ENCODE data around the gene GATAD2A. TPM values are rescaled to one million over a fixed set of nuclear protein-coding genes. Genes with fewer than 3 reads are reported as not detected.

GATAD2A gene
- total and polyA plus RNA-seq, 9 of the 15 experiments (the other 6 are each of a cell fraction or from before 2014, with no cell fraction given): 2.4 to 226 (median 44.2) TPM

- TF ChIP-seq MITF (IDR thresholded peaks at IDR 0.05) (no peak), DMBX1 (CRISPR knock-in tag; IDR thresholded peaks at IDR 0.05; ENCODE audit: borderline replicate concordance) (0 out of 2 replicates have a peak, but pooled peaks have one; percentile 34)
Measured at GRCh38 chr19:19490214-19490968, 84.9 kb downstream of the GATAD2A start (continued).

GRCh38 chr19:19491321-19492025 lies 86.0 kb downstream of the GATAD2A start:
- in situ Hi-C loops (cut with MboI): loop anchor here (5.0 kb wide), 1 partner anchor 124 kb away; no protein-coding TSS in a partner anchor
- no peak for ATAC-seq
- POLR2A ChIA-PET: interaction anchor here (1.1 kb wide), 2 partner anchors 24 to 106 kb away, joined by 3 to 8 read pairs; partner anchors contain the start of gene TSSK6

More at GRCh38 chr19:19491321-19492025, 86.0 kb downstream of the GATAD2A start:
- no peaks in the 10 kb centered on the region for H3K27me3 ChIP-seq (ENCODE audit: control insufficient read depth in 2 of 2, insufficient read depth in 2 of 2, low read length in 2 of 2)
- H3K79me2 ChIP-seq (ENCODE audit: control insufficient read depth, insufficient read depth, low read length): peaks cover 72% of the 10 kb centered on the region
- no peak overlapping the region for H3K4me3 ChIP-seq
- H2AFZ ChIP-seq (ENCODE audit: low read depth, low read length): no peak overlapping the region
- CTCF ChIA-PET (ENCODE audit: low intra/inter-chr PET ratio): interaction anchor here (0.6 to 2.7 kb wide), 3 partner anchors 125 to 352 kb away, joined by 3 to 18 read pairs (median 7); no protein-coding TSS in a partner anchor
- H3K4me2 ChIP-seq (ENCODE audit: insufficient read depth, low read length): no peak overlapping the region
- TF ChIP-seq ZNF232 (CRISPR knock-in tag; IDR thresholded peaks at IDR 0.05): 0 out of 2 replicates have a peak, but pooled peaks have one; percentile 55
- TF ChIP-seq E2F5 (CRISPR knock-in tag; IDR thresholded peaks at IDR 0.05): no peak
- H3K9me1 ChIP-seq (ENCODE audit: control insufficient read depth, insufficient read depth, low read length): peaks cover 4% of the 10 kb centered on the region
- BruUV-seq (replicated peaks): no TSS peak
- WGBS (ENCODE audit: insufficient coverage, low coverage, missing lambda C conversion rate): 92% methylated on average over 15 of the region's 15 CpGs
- peaks cover 30% of the 10 kb centered on the region for H4K20me1 ChIP-seq (replicated peaks; ENCODE audit: control insufficient read depth, insufficient read depth, low read length)
- no peak overlapping the region for H3K27ac ChIP-seq (ENCODE audit: extremely low read depth, low read depth, low read length)
- H3K36me3 ChIP-seq (ENCODE audit: control insufficient read depth, insufficient read depth, low read length): peaks cover 73% of the 10 kb centered on the region
- DNase-seq (ENCODE audit: extremely low read depth in 1 of 4, low spot score in 3 of 4) (no peak), FAIRE-seq (no peak)
- peak overlapping the region in 1 of 2 experiments; percentile 49; a peak in 2 of 4 replicates for H3K9ac ChIP-seq (ENCODE audit: insufficient read depth in 1 of 2, low read depth in 2 of 2, low read length in 2 of 2)
- intact Hi-C loops (cut with micrococcal nuclease): no loop called here
- H3K4me1 ChIP-seq (replicated peaks in 1 of 2; ENCODE audit: control insufficient read depth in 2 of 2, insufficient read depth in 2 of 2, low read length in 2 of 2): peaks cover 38 to 56% of the 10 kb centered on the region in 2 experiments
- H3K9me3 ChIP-seq (replicated peaks; ENCODE audit: control insufficient read depth, insufficient read depth, low read depth, low read length): no peaks in the 10 kb centered on the region
